GM12892 (cell line): ENCODE measurements around the gene DES.
"Not testable (repeated sequence)": the region's sequence is repeated elsewhere in the genome, so short reads cannot be mapped to it uniquely, and the experiment has no call there.

Source experiments
- DNase-seq: peaks from one replicate; pipeline ENCODE4 v3.0.0; 2011; ENCODE audit not compliant: insufficient read length
- FAIRE-seq: peaks from 2 replicates; lab custom pipeline; 2011; peaks lifted over from hg19 to GRCh38; lab: Jason Lieb, UNC
- POLR2A ChIP-seq: IDR thresholded peaks from 2 replicates; pipeline ENCODE4 v1.6.1; 2011; ENCODE audit warnings: low read depth, low read length, control low read depth
- POLR2AphosphoS5 ChIP-seq: IDR thresholded peaks from 2 replicates; pipeline ENCODE4 v1.6.1; 2011; ENCODE audit warnings: low read depth, low read length, control low read depth
- TAF1 ChIP-seq: IDR thresholded peaks from 2 replicates; pipeline ENCODE4 v1.6.1; 2011; ENCODE audit warnings: low read depth, mild to moderate bottlenecking, control low read depth, low read length, borderline replicate concordance

The DES gene

GRCh38 chr2:219387306-219388120 lies 30.7 kb upstream of the DES start, which contains the start of gene DNPEP:
Gene DNPEP (minus strand): TSS chr2:219387912. CDS start chr2:219387794, 118 bp downstream.
- TF ChIP-seq POLR2A: peak; percentile 64
- no peak for TF ChIP-seq TAF1
- 0 out of 2 replicates have a peak, but pooled peaks have one; percentile 35 for TF ChIP-seq POLR2AphosphoS5
- FAIRE-seq (no peak), DNase-seq (peak; percentile 81)

- FAIRE-seq (peak; percentile 100), DNase-seq (peak; percentile 89)
- no peak for TF ChIP-seq POLR2AphosphoS5
- TF ChIP-seq TAF1: no peak
- TF ChIP-seq POLR2A: no peak
Measured at GRCh38 chr2:219388121-219388906, 29.9 kb upstream of the DES start.

- DNase-seq (no peak), FAIRE-seq (no peak)
- TF ChIP-seq TAF1 (no peak), POLR2AphosphoS5 (no peak), POLR2A (no peak)
Measured at GRCh38 chr2:219388907-219389156, 29.3 kb upstream of the DES start.

- no peak for TF ChIP-seq POLR2AphosphoS5
- no peak for TF ChIP-seq POLR2A
- TF ChIP-seq TAF1: no peak
- no peak for FAIRE-seq
- no peak for DNase-seq
Measured at GRCh38 chr2:219392754-219393153, 25.4 kb upstream of the DES start.

GRCh38 chr2:219395056-219395455 lies 23.1 kb upstream of the DES start:
- not testable (repeated sequence) for DNase-seq, FAIRE-seq

- TF ChIP-seq POLR2A: no peak
- DNase-seq: no peak
- FAIRE-seq: no peak
Measured at GRCh38 chr2:219395609-219396008, 22.6 kb upstream of the DES start.

GRCh38 chr2:219396863-219397457 lies 21.2 kb upstream of the DES start:
- TF ChIP-seq POLR2A: no peak
- no peak for TF ChIP-seq POLR2AphosphoS5
- TF ChIP-seq TAF1: no peak
- DNase-seq: no peak
- no peak for FAIRE-seq

GRCh38 chr2:219398721-219399363 lies 19.3 kb upstream of the DES start:
- TF ChIP-seq POLR2AphosphoS5 (no peak), TAF1 (no peak), POLR2A (no peak)
- FAIRE-seq (no peak), DNase-seq (no peak)

- FAIRE-seq: no peak
- no peak for TF ChIP-seq POLR2AphosphoS5
- TF ChIP-seq POLR2A: no peak
- no peak for TF ChIP-seq TAF1
- DNase-seq: no peak
Measured at GRCh38 chr2:219399716-219400478, 18.3 kb upstream of the DES start.

GRCh38 chr2:219400562-219400961 lies 17.6 kb upstream of the DES start:
- TF ChIP-seq TAF1: no peak
- TF ChIP-seq POLR2AphosphoS5: no peak
- TF ChIP-seq POLR2A: no peak
- FAIRE-seq: no peak
- no peak for DNase-seq

- no peak for FAIRE-seq
- DNase-seq: no peak
- TF ChIP-seq TAF1 (no peak), POLR2A (no peak), POLR2AphosphoS5 (no peak)
Measured at GRCh38 chr2:219401606-219402005, 16.6 kb upstream of the DES start.
